Neural progenitor cell (in vitro differentiated cells): ENCODE measurements around the gene DND1. TPM values are rescaled to one million over a fixed set of nuclear protein-coding genes. Genes with fewer than 3 reads are reported as not detected.

ENCODE experiments used
- DNase-seq: peaks from one replicate; pipeline ENCODE4 v3.0.0-alpha.2; 2016; ENCODE audit warnings: low spot score
- H2AFZ ChIP-seq: fragments of 200-600 bp; sonication (generic); replicated peaks from 2 replicates; pipeline ENCODE4 v1.6.1; 2016; ENCODE audit warnings: antibody characterized with exemption
- H3F3A ChIP-seq: fragments of 200-600 bp; sonication (generic); 2 replicates; pipeline ENCODE4 v1.6.1; 2016; ENCODE audit warnings: antibody characterized with exemption, low read depth
- H3K27ac ChIP-seq: fragments of 200-600 bp; sonication (generic); 2 replicates; pipeline ENCODE4 v1.5.1; 2016; ENCODE audit warnings: mild to moderate bottlenecking
- H3K27me3 ChIP-seq: fragments of 200-600 bp; sonication (generic); 2 replicates; pipeline ENCODE4 v1.6.1; 2016; ENCODE audit warnings: mild to moderate bottlenecking, moderate library complexity
- H3K36me3 ChIP-seq: fragments of 200-600 bp; sonication (generic); 2 replicates; pipeline ENCODE4 v1.5.1; 2016
- H3K4me1 ChIP-seq: fragments of 200-600 bp; sonication (generic); 2 replicates; pipeline ENCODE4 v1.6.1; 2016; ENCODE audit warnings: mixed run types
- H3K4me2 ChIP-seq: fragments of 200-600 bp; sonication (generic); 2 replicates; pipeline ENCODE4 v1.6.1; 2016
- H3K4me3 ChIP-seq: fragments of 200-600 bp; sonication (generic); 2 replicates; pipeline ENCODE4 v1.5.1; 2016
- H3K79me2 ChIP-seq: fragments of 200-600 bp; sonication (generic); 2 replicates; pipeline ENCODE4 v1.6.1; 2016; ENCODE audit warnings: low read depth
- H3K9ac ChIP-seq: fragments of 200-600 bp; sonication (generic); 2 replicates; pipeline ENCODE4 v1.6.1; 2016
- H3K9me3 ChIP-seq: fragments of 200-600 bp; sonication (generic); 2 replicates; pipeline ENCODE4 v1.5.1; 2016; ENCODE audit warnings: low read depth
- H4K20me1 ChIP-seq: fragments of 200-600 bp; sonication (generic); 2 replicates; pipeline ENCODE4 v1.6.1; 2016; ENCODE audit warnings: low read depth
- H3K27ac Mint-ChIP-seq: 3 replicates; pipeline ENCODE4 v1.8.0; 2021; ENCODE audit warnings: mixed read lengths
- H3K27me3 Mint-ChIP-seq: 2 replicates; pipeline ENCODE4 v1.8.0; 2022; ENCODE audit warnings: low read depth, mild to moderate bottlenecking, inconsistent platforms, moderate library complexity, mixed read lengths; ENCODE audit not compliant: insufficient read depth
- H3K36me3 Mint-ChIP-seq: 3 replicates; pipeline ENCODE4 v1.8.0; 2021; ENCODE audit warnings: mixed read lengths
- H3K4me1 Mint-ChIP-seq: 3 replicates; pipeline ENCODE4 v1.8.0; 2021; ENCODE audit warnings: mixed read lengths
- H3K4me3 Mint-ChIP-seq: 3 replicates; pipeline ENCODE4 v1.8.0; 2021; ENCODE audit warnings: mild to moderate bottlenecking, moderate library complexity, mixed read lengths
- H3K9me3 Mint-ChIP-seq: 3 replicates; pipeline ENCODE4 v1.8.0; 2020; ENCODE audit warnings: mixed read lengths
- CTCF ChIP-seq: fragments of 200-600 bp; sonication (generic); IDR thresholded peaks from 2 replicates; pipeline ENCODE4 v1.5.1; 2017; ENCODE audit warnings: antibody characterized with exemption, mild to moderate bottlenecking
- EZH2 ChIP-seq: fragments of 200-600 bp; sonication (generic); IDR thresholded peaks from 2 replicates; pipeline ENCODE4 v1.6.1; 2017; ENCODE audit warnings: antibody characterized with exemption, mild to moderate bottlenecking, moderate library complexity
- EZH2phosphoT487 ChIP-seq: fragments of 200-600 bp; sonication (generic); IDR thresholded peaks from 2 replicates; pipeline ENCODE4 v1.6.1; 2017; ENCODE audit warnings: antibody characterized with exemption
- total RNA-seq: library from RNA; depleted of rRNA; stranded (reverse); fragments of >200 nt; gene quantifications from 2 replicates; pipeline ENCODE4 v1.2.3, GENCODE V29; 2015; ENCODE audit warnings: low replicate concordance

DND1 gene
- total RNA-seq, 1 donor from 2014 or later, result 0.37 TPM

GRCh38 chr5:140631036-140631417, 42.3 kb downstream of the DND1 start:
- TF ChIP-seq EZH2 (no peak), EZH2phosphoT487 (no peak), CTCF (no peak)
- Histone ChIP-seq H3K9me3 (peaks cover 13% of the 10 kb centered on the region), H3K27me3 (no peaks in the 10 kb centered on the region), H3K4me1 (no peaks in the 10 kb centered on the region), H2AFZ (no peak overlapping the region), H3K27ac (no peak overlapping the region), H3K4me3 (no peak overlapping the region), H3K4me2 (no peak overlapping the region), H4K20me1 (no peaks in the 10 kb centered on the region), H3K36me3 (no peaks in the 10 kb centered on the region), H3K9ac (no peak overlapping the region), H3F3A (no peaks in the 10 kb centered on the region), H3K79me2 (no peaks in the 10 kb centered on the region)
- Mint-ChIP-seq H3K9me3 (peaks cover 30% of the 10 kb centered on the region), H3K27me3 (peaks cover 5% of the 10 kb centered on the region), H3K4me3 (no peak overlapping the region), H3K4me1 (no peaks in the 10 kb centered on the region), H3K36me3 (peaks cover 5% of the 10 kb centered on the region), H3K27ac (peak overlapping the region; percentile 16)
- DNase-seq, result no peak

GRCh38 chr5:140630292-140631035, 42.9 kb downstream of the DND1 start:
- Histone ChIP-seq H3K27ac (no peak overlapping the region), H3K9ac (no peak overlapping the region), H3K4me3 (no peak overlapping the region), H3K4me2 (no peak overlapping the region), H3K27me3 (no peaks in the 10 kb centered on the region), H3K79me2 (no peaks in the 10 kb centered on the region), H2AFZ (no peak overlapping the region), H3K9me3 (peaks cover 13% of the 10 kb centered on the region), H3F3A (no peaks in the 10 kb centered on the region), H3K4me1 (no peaks in the 10 kb centered on the region), H3K36me3 (no peaks in the 10 kb centered on the region), H4K20me1 (no peaks in the 10 kb centered on the region)
- Mint-ChIP-seq H3K4me3 (no peak overlapping the region), H3K9me3 (peaks cover 30% of the 10 kb centered on the region), H3K4me1 (no peaks in the 10 kb centered on the region), H3K27me3 (peaks cover 5% of the 10 kb centered on the region), H3K36me3 (peaks cover 5% of the 10 kb centered on the region), H3K27ac (no peak overlapping the region)
- no peak for TF ChIP-seq EZH2phosphoT487
- no peak for TF ChIP-seq CTCF
- no peak for TF ChIP-seq EZH2
- no peak for DNase-seq

GRCh38 chr5:140628711-140629110, 44.7 kb downstream of the DND1 start:
- H3K4me2 ChIP-seq, result no peak overlapping the region
- no peaks in the 10 kb centered on the region for H3K36me3 ChIP-seq
- H3F3A ChIP-seq, result no peaks in the 10 kb centered on the region
- H3K4me1 Mint-ChIP-seq, result no peaks in the 10 kb centered on the region
- H3K27me3 ChIP-seq, result no peaks in the 10 kb centered on the region
- no peaks in the 10 kb centered on the region for H3K4me1 ChIP-seq
- H3K9me3 Mint-ChIP-seq, result peaks cover 27% of the 10 kb centered on the region
- no peak overlapping the region for H3K9ac ChIP-seq
- no peak for DNase-seq
- no peak overlapping the region for H3K4me3 Mint-ChIP-seq
- H3K4me3 ChIP-seq, result no peak overlapping the region
- H3K27ac Mint-ChIP-seq, result no peak overlapping the region
- peaks cover 8% of the 10 kb centered on the region for H3K27me3 Mint-ChIP-seq
- peaks cover 2% of the 10 kb centered on the region for H3K36me3 Mint-ChIP-seq
- H2AFZ ChIP-seq, result no peak overlapping the region
- H3K27ac ChIP-seq, result no peak overlapping the region
- H3K79me2 ChIP-seq, result no peaks in the 10 kb centered on the region
- TF ChIP-seq EZH2phosphoT487 (no peak), CTCF (no peak), EZH2 (no peak)
- H4K20me1 ChIP-seq, result no peaks in the 10 kb centered on the region
- H3K9me3 ChIP-seq, result peaks cover 13% of the 10 kb centered on the region
